GM10266 (cell line): Measurements from ENCODE around the gene GEMIN4.

Source experiments
- DNase-seq: peaks from one replicate; pipeline ENCODE4 v3.0.0; 2012; ENCODE audit errors: extremely low spot score
- TF ChIP-seq, protein P1 (sequence below): IDR thresholded peaks from 2 replicates; pipeline ENCODE4 v1.5.1; 2012; ENCODE audit warnings: mild to moderate bottlenecking, low read depth; ENCODE audit not compliant: control insufficient read depth, insufficient read depth; ENCODE audit errors: missing control alignments

Gene GEMIN4

DNA sequence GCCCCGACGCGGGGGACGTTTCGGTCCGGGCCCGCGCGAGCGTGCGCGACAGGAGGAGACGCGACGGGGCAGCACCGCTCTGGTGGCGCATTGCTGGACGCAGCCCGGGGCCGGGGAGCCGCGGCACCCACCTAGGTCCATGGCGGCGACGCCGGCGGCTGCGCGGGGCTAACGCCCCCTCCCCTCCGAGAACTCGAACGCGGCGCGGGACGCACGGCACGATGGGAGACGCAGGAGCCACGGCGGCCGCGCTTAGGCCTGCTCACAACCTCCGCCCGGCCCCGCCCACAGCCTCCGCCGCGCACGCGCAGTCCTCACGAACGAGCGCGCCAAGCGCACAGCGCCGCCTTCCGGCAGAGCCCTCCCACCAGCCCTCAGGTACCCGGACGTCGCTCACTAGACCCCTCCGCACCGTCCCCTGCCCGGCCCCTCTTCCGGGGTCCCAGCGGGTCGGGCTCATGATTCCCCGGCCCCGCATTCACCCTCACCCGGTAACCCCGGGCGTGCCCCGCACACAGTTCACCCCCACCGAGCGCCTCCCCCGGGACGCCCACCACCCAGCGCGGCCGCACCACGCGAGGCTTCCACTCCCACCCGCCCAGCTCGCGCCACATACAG lies at the start of gene GEMIN4:
Gene GEMIN4, minus strand, starts transcription at position 263 of the 618 bp plus-strand sequence. Its CDS starts 122 bp downstream, at position 141.
- DNase-seq = peak; percentile 97
- TF ChIP-seq, protein P1, sequence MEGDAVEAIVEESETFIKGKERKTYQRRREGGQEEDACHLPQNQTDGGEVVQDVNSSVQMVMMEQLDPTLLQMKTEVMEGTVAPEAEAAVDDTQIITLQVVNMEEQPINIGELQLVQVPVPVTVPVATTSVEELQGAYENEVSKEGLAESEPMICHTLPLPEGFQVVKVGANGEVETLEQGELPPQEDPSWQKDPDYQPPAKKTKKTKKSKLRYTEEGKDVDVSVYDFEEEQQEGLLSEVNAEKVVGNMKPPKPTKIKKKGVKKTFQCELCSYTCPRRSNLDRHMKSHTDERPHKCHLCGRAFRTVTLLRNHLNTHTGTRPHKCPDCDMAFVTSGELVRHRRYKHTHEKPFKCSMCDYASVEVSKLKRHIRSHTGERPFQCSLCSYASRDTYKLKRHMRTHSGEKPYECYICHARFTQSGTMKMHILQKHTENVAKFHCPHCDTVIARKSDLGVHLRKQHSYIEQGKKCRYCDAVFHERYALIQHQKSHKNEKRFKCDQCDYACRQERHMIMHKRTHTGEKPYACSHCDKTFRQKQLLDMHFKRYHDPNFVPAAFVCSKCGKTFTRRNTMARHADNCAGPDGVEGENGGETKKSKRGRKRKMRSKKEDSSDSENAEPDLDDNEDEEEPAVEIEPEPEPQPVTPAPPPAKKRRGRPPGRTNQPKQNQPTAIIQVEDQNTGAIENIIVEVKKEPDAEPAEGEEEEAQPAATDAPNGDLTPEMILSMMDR = peak; percentile 97

- TF ChIP-seq, protein P1 = no peak
- no peak for DNase-seq
These were observed 49.6 kb upstream of the GEMIN4 start for GRCh38 chr17:801660-802059.

- TF ChIP-seq, protein P1 = no peak
- no peak for DNase-seq
These were observed 48.6 kb upstream of the GEMIN4 start for GRCh38 chr17:800446-801242.

- no peak for DNase-seq
- TF ChIP-seq, protein P1 = no peak
These were observed 47.2 kb upstream of the GEMIN4 start for GRCh38 chr17:799261-799660.

- TF ChIP-seq, protein P1 = no peak
- DNase-seq = no peak
These were observed 46.2 kb upstream of the GEMIN4 start for GRCh38 chr17:798246-798645.

DNA sequence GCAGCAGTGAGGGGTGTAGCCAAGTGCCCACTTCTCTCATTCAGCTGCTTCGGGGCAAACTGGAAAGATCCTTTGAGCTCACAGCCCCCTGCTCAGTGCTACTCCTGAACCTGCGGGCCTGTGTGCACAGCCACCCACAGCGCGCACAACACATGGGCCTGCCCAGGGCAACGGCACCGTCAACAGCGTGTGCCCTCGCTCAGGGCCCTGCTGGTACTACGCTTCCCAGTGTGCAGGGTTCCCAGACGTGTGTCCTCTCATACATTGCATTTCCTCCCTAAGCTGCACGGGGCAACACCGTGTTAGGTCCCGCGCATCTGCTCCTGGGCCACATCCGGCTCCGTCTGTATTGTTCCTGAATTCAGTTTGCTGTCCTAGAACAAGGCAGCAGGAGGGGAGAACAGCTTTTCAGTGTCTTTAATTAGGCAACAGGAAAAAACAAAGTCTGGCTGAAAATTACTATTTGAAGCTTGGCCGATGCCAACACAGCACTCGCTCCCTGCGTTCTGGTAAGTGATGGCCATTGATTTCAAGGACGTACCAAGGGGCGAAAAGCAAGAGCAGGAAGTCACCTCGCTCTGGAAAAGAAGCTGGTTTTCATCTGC lies 45.3 kb upstream of the GEMIN4 start:
- no peak for DNase-seq
- TF ChIP-seq, protein P1 = no peak

DNA sequence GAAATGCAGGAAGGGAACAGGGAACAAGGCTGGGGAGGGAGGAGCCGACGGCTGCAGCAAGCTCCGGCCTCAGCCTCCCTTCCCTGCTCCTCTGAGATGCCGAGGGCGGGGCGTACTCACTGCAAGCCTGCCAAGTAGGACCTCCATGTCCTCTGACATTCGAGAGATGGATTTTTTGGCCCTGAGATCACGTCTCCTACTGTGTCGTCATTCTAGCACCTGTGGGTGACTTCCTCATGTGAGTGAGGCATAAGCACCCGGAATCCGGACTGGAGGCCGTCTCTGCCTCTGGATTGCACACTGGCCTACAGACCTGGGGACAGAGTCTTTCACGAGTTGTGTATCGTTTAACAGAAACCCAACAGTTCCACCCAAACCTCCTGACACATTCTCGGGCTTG lies 44.5 kb upstream of the GEMIN4 start:
- TF ChIP-seq, protein P1 = no peak
- no peak for DNase-seq
